Stimulated activated CD4-positive, alpha-beta T cell treated with anti-CD3 and anti-CD28 coated beads, TNF-alpha, amount 100 ng/mL, for 48 hours (primary cell): ENCODE data around the gene PSIP1.
A peak's percentile ranks its signal among the peaks of the same experiment; 100 is the strongest.
"Not testable (repeated sequence)": the region's sequence is repeated elsewhere in the genome, so short reads cannot be mapped to it uniquely, and the experiment has no call there.

Source experiments
- DNase-seq, 3 donors: peaks; one replicate each; pipeline ENCODE4 v3.0.0-alpha.2; 2020; ENCODE audit warnings: low read depth in 3 of 3

PSIP1 gene

GRCh38 chr9:15433661-15434060, 77.1 kb downstream of the PSIP1 start:
- no peak for DNase-seq

GRCh38 chr9:15433191-15433590, 77.6 kb downstream of the PSIP1 start:
- no peak for DNase-seq

GRCh38 chr9:15430920-15431844, 79.6 kb downstream of the PSIP1 start:
- DNase-seq = no peak

GRCh38 chr9:15427702-15428101, 83.1 kb downstream of the PSIP1 start:
- not testable (repeated sequence) for DNase-seq

- no peak for DNase-seq
Measured at GRCh38 chr9:15426019-15426418, 84.8 kb downstream of the PSIP1 start.

- DNase-seq = no peak
Measured at GRCh38 chr9:15423231-15423985, 87.4 kb downstream of the PSIP1 start.

GRCh38 chr9:15422372-15423230, 88.2 kb downstream of the PSIP1 start, which contains the start of gene SNAPC3:
TSS of gene SNAPC3 (plus strand) at chr9:15422876. CDS start at chr9:15422880, 4 bp downstream.
- DNase-seq = peak; percentile 85 to 88 (median 85)

- no peak for DNase-seq
Measured at GRCh38 chr9:15421990-15422371, 88.8 kb downstream of the PSIP1 start.

- DNase-seq = no peak
Measured at GRCh38 chr9:15421532-15421931, 89.2 kb downstream of the PSIP1 start.

GRCh38 chr9:15420796-15421195, 90.0 kb downstream of the PSIP1 start:
- no peak for DNase-seq

- no peak for DNase-seq
Measured at GRCh38 chr9:15417626-15418025, 93.1 kb downstream of the PSIP1 start.

- DNase-seq = peak in 1 of 3 donors; percentile 24
Measured at GRCh38 chr9:15416880-15417279, 93.9 kb downstream of the PSIP1 start.
